Bronchial epithelial cell (primary cell): ENCODE results near the gene ITSN1. TPM values are rescaled to one million over a fixed set of nuclear protein-coding genes. Genes with fewer than 3 reads are reported as not detected.

Source experiments
- DNase-seq: peaks from one replicate; pipeline ENCODE4 v3.0.0-alpha.2; 2010; ENCODE audit warnings: low read depth
- FAIRE-seq: peaks from 2 replicates; lab custom pipeline; 2011; peaks lifted over from hg19 to GRCh38; lab: Jason Lieb, UNC
- H3K27me3 ChIP-seq: 2 replicates; pipeline ENCODE4 v1.5.1; 2011; ENCODE audit warnings: low read length; ENCODE audit not compliant: control insufficient read depth, insufficient read depth
- H3K36me3 ChIP-seq: 2 replicates; pipeline ENCODE4 v1.5.1; 2011; ENCODE audit warnings: low read length; ENCODE audit not compliant: control insufficient read depth, insufficient read depth
- H3K4me3 ChIP-seq: 2 replicates; pipeline ENCODE4 v1.5.1; 2011; ENCODE audit warnings: mild to moderate bottlenecking, low read depth, low read length, control low read depth
- total RNA-seq: library from RNA; depleted of rRNA; stranded (reverse); fragments of >200 nt; gene quantifications from 2 replicates; pipeline ENCODE4 v1.2.1, GENCODE V29; 2014
- TF ChIP-seq, protein P1 (sequence below): IDR thresholded peaks from 2 replicates; pipeline ENCODE4 v1.5.1; 2011; ENCODE audit warnings: mild to moderate bottlenecking, moderate library complexity, low read length, control low read depth, inconsistent platforms; ENCODE audit not compliant: insufficient read depth, severe bottlenecking

The ITSN1 gene
- total RNA-seq, 1 donor from 2014 or later = 15.0 TPM

- TF ChIP-seq, protein P1, sequence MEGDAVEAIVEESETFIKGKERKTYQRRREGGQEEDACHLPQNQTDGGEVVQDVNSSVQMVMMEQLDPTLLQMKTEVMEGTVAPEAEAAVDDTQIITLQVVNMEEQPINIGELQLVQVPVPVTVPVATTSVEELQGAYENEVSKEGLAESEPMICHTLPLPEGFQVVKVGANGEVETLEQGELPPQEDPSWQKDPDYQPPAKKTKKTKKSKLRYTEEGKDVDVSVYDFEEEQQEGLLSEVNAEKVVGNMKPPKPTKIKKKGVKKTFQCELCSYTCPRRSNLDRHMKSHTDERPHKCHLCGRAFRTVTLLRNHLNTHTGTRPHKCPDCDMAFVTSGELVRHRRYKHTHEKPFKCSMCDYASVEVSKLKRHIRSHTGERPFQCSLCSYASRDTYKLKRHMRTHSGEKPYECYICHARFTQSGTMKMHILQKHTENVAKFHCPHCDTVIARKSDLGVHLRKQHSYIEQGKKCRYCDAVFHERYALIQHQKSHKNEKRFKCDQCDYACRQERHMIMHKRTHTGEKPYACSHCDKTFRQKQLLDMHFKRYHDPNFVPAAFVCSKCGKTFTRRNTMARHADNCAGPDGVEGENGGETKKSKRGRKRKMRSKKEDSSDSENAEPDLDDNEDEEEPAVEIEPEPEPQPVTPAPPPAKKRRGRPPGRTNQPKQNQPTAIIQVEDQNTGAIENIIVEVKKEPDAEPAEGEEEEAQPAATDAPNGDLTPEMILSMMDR = no peak
- no peak overlapping the region for H3K4me3 ChIP-seq
- peaks cover 5% of the 10 kb centered on the region for H3K36me3 ChIP-seq
- FAIRE-seq (no peak), DNase-seq (no peak)
- H3K27me3 ChIP-seq = no peaks in the 10 kb centered on the region
Observed at GRCh38 chr21:33829844-33830243, 187.5 kb downstream of the ITSN1 start.

- FAIRE-seq = no peak
Observed at GRCh38 chr21:33831962-33832659, 189.8 kb downstream of the ITSN1 start.

DNA sequence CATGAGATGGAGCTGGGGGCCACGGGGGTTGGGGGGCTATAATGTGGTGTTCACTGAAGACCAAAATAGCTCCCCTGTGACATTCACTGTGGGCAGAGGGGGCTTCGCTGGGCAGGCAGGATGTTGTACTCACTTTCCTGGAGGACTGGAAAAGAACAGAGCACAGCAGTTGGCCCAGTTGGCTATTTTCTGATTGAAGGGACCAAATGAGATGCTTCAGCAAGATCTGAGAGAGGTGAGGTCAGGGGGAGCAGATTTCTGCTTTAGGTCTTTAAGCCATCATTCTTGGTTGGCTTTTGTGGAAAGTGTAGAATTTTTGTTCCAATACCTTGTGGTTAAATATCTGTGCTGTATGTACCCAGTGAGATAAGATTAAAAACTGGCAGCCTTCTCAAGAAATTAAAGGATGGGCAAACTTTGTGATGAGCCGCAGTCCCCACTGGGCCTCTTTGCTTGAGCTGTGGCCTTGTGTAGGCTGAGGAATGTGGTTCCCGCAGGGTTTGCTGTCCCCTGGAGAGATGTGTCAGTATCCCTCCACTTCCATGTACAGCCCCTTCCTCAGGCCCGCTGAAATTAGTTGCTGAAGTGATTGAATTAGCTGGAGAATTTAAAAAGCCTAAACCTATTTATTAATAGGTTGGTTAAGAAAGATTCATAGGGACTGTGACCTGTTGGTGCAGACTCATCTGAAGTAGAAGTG, 192.7 kb downstream of the ITSN1 start:
- Histone ChIP-seq H3K36me3 (peaks cover 7% of the 10 kb centered on the region), H3K27me3 (no peaks in the 10 kb centered on the region), H3K4me3 (no peak overlapping the region)
- TF ChIP-seq, protein P1 = no peak
- FAIRE-seq (no peak), DNase-seq (no peak)

More at GRCh38 chr21:33831962-33832659, 189.8 kb downstream of the ITSN1 start:
- Histone ChIP-seq H3K36me3 (peaks cover 8% of the 10 kb centered on the region), H3K4me3 (no peak overlapping the region), H3K27me3 (no peaks in the 10 kb centered on the region)
- no peak for DNase-seq
- TF ChIP-seq, protein P1 = no peak

- DNase-seq = no peak
- Histone ChIP-seq H3K4me3 (no peak overlapping the region), H3K36me3 (peaks cover 7% of the 10 kb centered on the region), H3K27me3 (no peaks in the 10 kb centered on the region)
- no peak for FAIRE-seq
- TF ChIP-seq, protein P1 = no peak
Observed at GRCh38 chr21:33835920-33836319, 193.6 kb downstream of the ITSN1 start.

- Histone ChIP-seq H3K27me3 (no peaks in the 10 kb centered on the region), H3K36me3 (peaks cover 7% of the 10 kb centered on the region), H3K4me3 (no peak overlapping the region)
- FAIRE-seq = peak; percentile 70
- TF ChIP-seq, protein P1 = no peak
- no peak for DNase-seq
Observed at GRCh38 chr21:33836408-33836807, 194.1 kb downstream of the ITSN1 start.
